Esophagus squamous epithelium (tissue), 5 donors: Measurements from ENCODE around the gene MARCHF9. TPM values are rescaled to one million over a fixed set of nuclear protein-coding genes. Genes with fewer than 3 reads are reported as not detected.
A peak's percentile ranks its signal among the peaks of the same experiment; 100 is the strongest.

Experiments used
- DNase-seq: peaks from one replicate; lab custom pipeline; 2025; lab: John Stamatoyannopoulos, UW
- H3K27ac ChIP-seq, 4 donors: fragments of 200-600 bp; sonication (generic); one replicate each; pipeline ENCODE4 v1.5.1; 2016 to 2019; ENCODE audit warnings: mild to moderate bottlenecking in 1 of 4
- H3K27me3 ChIP-seq, 4 donors: fragments of 200-600 bp; sonication (generic); 1 replicate in 3 of 4; 2 replicates in 1 of 4; pipeline versions ENCODE4 v1.5.1 to v1.6.0; 2017 to 2021; ENCODE audit warnings: antibody characterized with exemption in 1 of 4
- H3K36me3 ChIP-seq, 3 donors: fragments of 200-600 bp; sonication (generic); one replicate each; pipeline ENCODE4 v1.5.1; 2016 to 2019
- H3K4me1 ChIP-seq, 3 donors: fragments of 200-600 bp; sonication (generic); one replicate each; pipeline ENCODE4 v1.5.1; 2017 to 2019
- H3K4me3 ChIP-seq, 4 donors: fragments of 200-600 bp; sonication (generic); 1 replicate in 3 of 4; 2 replicates in 1 of 4; pipeline ENCODE4 v1.5.1; 2016 to 2019; ENCODE audit warnings: mild to moderate bottlenecking in 2 of 4, moderate library complexity in 1 of 4
- H3K9me3 ChIP-seq, 3 donors: fragments of 200-600 bp; sonication (generic); one replicate each; pipeline ENCODE4 v1.5.1; 2016 to 2019
- CTCF ChIP-seq, 6 experiments: fragments of 450-650 bp in 4 of 6; fragments of 200-600 bp in 2 of 6; sonication (generic) in 2 of 6; IDR thresholded peaks; one replicate each; pipeline ENCODE4 v1.5.1; 2016 to 2019; ENCODE audit warnings: antibody characterized with exemption in 6 of 6, mild to moderate bottlenecking in 4 of 6, moderate library complexity in 4 of 6
- POLR2A ChIP-seq, 4 donors: fragments of 450-650 bp; IDR thresholded peaks; one replicate each; pipeline ENCODE4 v1.6.1; 2017; ENCODE audit warnings: antibody characterized with exemption in 4 of 4, mild to moderate bottlenecking in 4 of 4, moderate library complexity in 3 of 4
- WGBS, 2 donors: methylation state at CpG; one replicate each; pipeline ENCODE4 v1.1.5; 2018; 5-methylcytosine and 5-hydroxymethylcytosine counted together
- intact Hi-C: fragments of 100-400 bp; cut with DNase I; formaldehyde crosslinking; loops from one replicate; pipeline ENCODE4 v1.15.0; 2022
- total RNA-seq, 4 donors: library from RNA; depleted of rRNA; stranded (reverse); fragments of >200 nt; gene quantifications; one replicate each; pipeline ENCODE4 v1.1.0, GENCODE V29; 2016
- donor health status: DM: yes; HTN: yes; CAD: no.

Gene MARCHF9
- total RNA-seq, 4 donors from 2014 or later = 3.6 to 8.4 (median 5.3) TPM

- no peak for DNase-seq
- peak overlapping the region in 2 of 4 donors; percentile 9 to 48 for H3K4me3 ChIP-seq
- WGBS, 2 donors = 23 to 41% methylated on average over 21 to 26 of the region's 49 CpGs
Observed at GRCh38 chr12:57735952-57736740, 18.8 kb upstream of the MARCHF9 start.

GRCh38 chr12:57736741-57737466, 18.0 kb upstream of the MARCHF9 start:
- no peaks in the 10 kb centered on the region for H3K9me3 ChIP-seq
- H3K36me3 ChIP-seq = peaks cover 0 to 9% (median 0%) of the 10 kb centered on the region in 3 donors
- H3K4me3 ChIP-seq = peak overlapping the region in 2 of 4 donors; percentile 38 to 58
- WGBS, 2 donors = 13 to 55% methylated on average over 6 of the region's 31 CpGs
- H3K4me1 ChIP-seq = peaks cover 25 to 45% (median 31%) of the 10 kb centered on the region in 3 donors
- H3K27ac ChIP-seq = no peak overlapping the region
- DNase-seq = no peak
- H3K27me3 ChIP-seq = peaks cover 26 to 97% (median 38%) of the 10 kb centered on the region in 4 donors
- intact Hi-C loops = no loop called here
- no peak for TF ChIP-seq POLR2A (IDR thresholded peaks at IDR 0.05)
- TF ChIP-seq CTCF (IDR thresholded peaks at IDR 0.05) = no peak

More at GRCh38 chr12:57735952-57736740, 18.8 kb upstream of the MARCHF9 start:
- Histone ChIP-seq H3K9me3 (no peaks in the 10 kb centered on the region), H3K36me3 (peaks cover 0 to 14% (median 0%) of the 10 kb centered on the region in 3 donors), H3K4me1 (peaks cover 25 to 40% (median 31%) of the 10 kb centered on the region in 3 donors), H3K27ac (no peak overlapping the region), H3K27me3 (peaks cover 26 to 96% (median 38%) of the 10 kb centered on the region in 4 donors)
- intact Hi-C loops = no loop called here
- TF ChIP-seq POLR2A (IDR thresholded peaks at IDR 0.05) (no peak), CTCF (IDR thresholded peaks at IDR 0.05) (no peak)

DNA sequence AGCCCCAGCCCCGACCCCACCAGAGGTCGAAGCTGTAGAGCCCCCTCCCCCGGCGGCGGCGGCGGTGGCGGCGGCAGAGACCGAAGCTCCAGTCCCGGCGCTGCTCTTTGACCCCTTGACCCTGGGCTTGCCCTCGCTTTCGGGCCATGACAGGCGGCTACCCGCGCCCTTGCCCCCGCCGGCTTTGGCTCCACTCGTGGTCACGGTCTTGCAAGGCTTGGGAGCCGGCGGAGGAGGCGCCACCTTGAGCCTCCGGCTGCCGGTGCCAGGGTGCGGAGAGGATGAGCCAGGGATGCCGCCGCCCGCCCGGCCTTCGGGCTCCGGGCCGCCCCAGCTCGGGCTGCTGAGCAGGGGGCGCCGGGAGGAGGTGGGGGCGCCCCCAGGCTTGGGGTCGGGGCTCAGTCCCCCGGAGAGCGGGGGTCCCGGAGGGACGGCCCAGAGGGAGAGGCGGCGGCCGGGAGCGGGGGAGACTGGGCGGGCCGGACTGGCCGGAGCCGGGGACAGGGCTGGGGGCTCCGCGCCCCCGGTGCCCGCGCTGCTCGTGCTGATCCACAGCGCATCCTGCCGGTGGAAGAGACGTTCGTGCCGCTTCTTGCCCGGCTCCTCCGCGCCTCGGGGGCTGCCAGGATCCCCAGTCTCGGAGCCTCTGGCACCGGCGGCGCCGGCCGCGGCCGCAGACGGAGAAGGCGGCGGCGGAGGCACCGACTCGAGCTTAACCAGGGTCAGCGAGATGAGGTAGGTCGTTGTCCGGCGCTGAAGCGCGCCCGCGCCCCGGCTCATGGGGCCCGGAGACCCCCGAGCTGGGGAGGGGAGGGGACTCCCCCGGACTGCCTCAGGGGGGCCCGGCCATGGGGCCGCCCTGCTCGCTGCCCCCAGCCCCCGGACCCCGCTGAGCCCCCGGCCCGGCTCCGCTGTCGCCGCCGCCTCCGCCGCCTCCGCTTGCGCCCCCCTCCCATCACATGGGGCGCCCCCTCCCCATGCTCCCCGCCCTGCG, 17.1 kb upstream of the MARCHF9 start:
- Histone ChIP-seq H3K27me3 (peaks cover 26 to 96% (median 38%) of the 10 kb centered on the region in 4 donors), H3K9me3 (no peaks in the 10 kb centered on the region), H3K27ac (no peak overlapping the region), H3K4me3 (peak overlapping the region; percentile 1 to 58 (median 24)), H3K36me3 (peaks cover 0 to 9% (median 0%) of the 10 kb centered on the region in 3 donors), H3K4me1 (peaks cover 25 to 52% (median 31%) of the 10 kb centered on the region in 3 donors)
- WGBS, 2 donors = 40% methylated on average over 1 of the region's 110 CpGs; no CpG with 5 or more reads in 1 of the 2 donors
- DNase-seq = no peak
- TF ChIP-seq POLR2A (IDR thresholded peaks at IDR 0.05) = no peak
- peak in 1 of 6 experiments; percentile 18 for TF ChIP-seq CTCF (IDR thresholded peaks at IDR 0.05)
- intact Hi-C loops = no loop called here

GRCh38 chr12:57738661-57739237, 16.2 kb upstream of the MARCHF9 start, which contains the start of gene AGAP2:
TSS of gene AGAP2 (minus strand) at chr12:57738742. CDS start at chr12:57738246, 496 bp downstream.
- WGBS, 2 donors = 12 to 42% methylated on average over 14 to 26 of the region's 36 CpGs
- TF ChIP-seq POLR2A (IDR thresholded peaks at IDR 0.05) (no peak), CTCF (IDR thresholded peaks at IDR 0.05) (no peak)
- intact Hi-C loops = no loop called here
- H3K4me1 ChIP-seq = peaks cover 25 to 52% (median 31%) of the 10 kb centered on the region in 3 donors
- H3K9me3 ChIP-seq = no peaks in the 10 kb centered on the region
- no peak within 1 kb of the TSS for H3K27ac ChIP-seq
- peaks cover 0 to 9% (median 0%) of the 10 kb centered on the region in 3 donors for H3K36me3 ChIP-seq
- H3K27me3 ChIP-seq = peaks cover 26 to 86% (median 38%) of the 10 kb centered on the region in 4 donors
- no peak for DNase-seq
- H3K4me3 ChIP-seq = peak within 1 kb of the TSS; percentile 1 to 58 (median 24)
